ENCODE data around the gene TMEM217.

TMEM217 gene

GRCh38 chr6:37279366-37280134, 21.6 kb upstream of the TMEM217 start:
- no peak for TF ChIP-seq CTCF (IDR thresholded peaks at IDR 0.05)
- intact Hi-C loops (cut with DNase I; ENCODE audit: low total_unique reads) = no loop called here

GRCh38 chr6:37277001-37277409, 19.1 kb upstream of the TMEM217 start:
- no peak for DNase-seq
- TF ChIP-seq CTCF (IDR thresholded peaks at IDR 0.05) = no peak
- Histone ChIP-seq H3K4me3 (no peak overlapping the region), H3K27me3 (no peaks in the 10 kb centered on the region), H3K9me3 (no peaks in the 10 kb centered on the region), H3K27ac (no peak overlapping the region), H3K4me1 (peaks cover 0 to 51% (median 21%) of the 10 kb centered on the region in 4 donors), H3K36me3 (peaks cover 0 to 6% (median 0%) of the 10 kb centered on the region in 3 donors)
- intact Hi-C loops (cut with DNase I; ENCODE audit: low total_unique reads) = no loop called here

More at GRCh38 chr6:37279366-37280134, 21.6 kb upstream of the TMEM217 start:
- Histone ChIP-seq H3K4me1 (peaks cover 0 to 77% (median 41%) of the 10 kb centered on the region in 4 donors), H3K4me3 (no peak overlapping the region), H3K9me3 (no peaks in the 10 kb centered on the region), H3K27me3 (no peaks in the 10 kb centered on the region), H3K27ac (peak overlapping the region; percentile 74 to 78), H3K36me3 (peaks cover 1 to 31% (median 5%) of the 10 kb centered on the region in 3 donors)
- DNase-seq = peak; percentile 29 to 72

DNA sequence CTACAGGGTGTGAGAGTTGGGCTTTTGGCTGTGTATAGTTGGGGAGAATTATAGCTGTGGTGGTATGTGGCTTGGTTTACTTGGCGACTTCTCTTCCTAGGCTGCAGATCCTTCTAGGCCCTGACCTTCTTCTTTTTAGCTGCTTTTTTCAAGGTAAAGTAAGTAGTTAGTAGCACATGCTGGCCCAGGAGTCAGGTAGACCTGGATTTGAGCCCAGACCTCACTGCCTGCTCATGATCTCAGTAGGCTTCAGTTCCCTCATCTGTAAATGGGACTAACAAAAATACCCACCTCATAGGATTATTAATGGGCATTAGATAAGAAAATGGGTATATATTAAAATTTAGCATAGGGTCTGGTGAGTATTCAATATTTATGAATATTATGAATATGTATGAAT, 17.4 kb upstream of the TMEM217 start:
- H3K27me3 ChIP-seq = no peaks in the 10 kb centered on the region
- TF ChIP-seq CTCF (IDR thresholded peaks at IDR 0.05) = no peak
- intact Hi-C loops (cut with DNase I; ENCODE audit: low total_unique reads) = no loop called here

DNA sequence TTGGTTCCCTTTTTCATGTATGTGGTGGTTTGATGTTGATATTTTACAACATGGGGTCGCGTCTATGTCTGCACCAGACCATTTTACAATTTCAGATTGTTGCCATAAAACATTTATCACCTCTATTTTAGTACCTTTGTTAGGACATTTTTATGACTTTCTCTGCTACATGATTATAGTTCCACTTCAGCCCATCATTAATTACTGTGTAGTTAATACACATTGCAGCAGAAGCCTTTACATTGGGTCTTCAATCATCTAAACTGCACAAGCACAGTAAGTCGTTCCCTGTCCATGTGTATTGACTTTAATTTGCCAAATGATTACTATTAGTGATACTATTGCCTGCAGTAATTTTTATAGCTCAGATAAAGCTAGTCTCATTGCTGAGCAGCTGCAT, 15.7 kb upstream of the TMEM217 start:
- DNase-seq = no peak
- Histone ChIP-seq H3K4me3 (no peak overlapping the region), H3K27ac (no peak overlapping the region), H3K27me3 (no peaks in the 10 kb centered on the region), H3K9me3 (no peaks in the 10 kb centered on the region), H3K36me3 (peaks cover 0 to 21% (median 8%) of the 10 kb centered on the region in 3 donors), H3K4me1 (peaks cover 0 to 18% (median 4%) of the 10 kb centered on the region in 4 donors)
- no peak for TF ChIP-seq CTCF (IDR thresholded peaks at IDR 0.05)
- intact Hi-C loops (cut with DNase I; ENCODE audit: low total_unique reads) = no loop called here

More for the DNA sequence above, 17.4 kb upstream of the TMEM217 start:
- Histone ChIP-seq H3K9me3 (no peaks in the 10 kb centered on the region), H3K4me1 (peaks cover 0 to 35% (median 15%) of the 10 kb centered on the region in 4 donors), H3K4me3 (no peak overlapping the region), H3K36me3 (peaks cover 0 to 15% (median 0%) of the 10 kb centered on the region in 3 donors), H3K27ac (no peak overlapping the region)
- no peak for DNase-seq

DNA sequence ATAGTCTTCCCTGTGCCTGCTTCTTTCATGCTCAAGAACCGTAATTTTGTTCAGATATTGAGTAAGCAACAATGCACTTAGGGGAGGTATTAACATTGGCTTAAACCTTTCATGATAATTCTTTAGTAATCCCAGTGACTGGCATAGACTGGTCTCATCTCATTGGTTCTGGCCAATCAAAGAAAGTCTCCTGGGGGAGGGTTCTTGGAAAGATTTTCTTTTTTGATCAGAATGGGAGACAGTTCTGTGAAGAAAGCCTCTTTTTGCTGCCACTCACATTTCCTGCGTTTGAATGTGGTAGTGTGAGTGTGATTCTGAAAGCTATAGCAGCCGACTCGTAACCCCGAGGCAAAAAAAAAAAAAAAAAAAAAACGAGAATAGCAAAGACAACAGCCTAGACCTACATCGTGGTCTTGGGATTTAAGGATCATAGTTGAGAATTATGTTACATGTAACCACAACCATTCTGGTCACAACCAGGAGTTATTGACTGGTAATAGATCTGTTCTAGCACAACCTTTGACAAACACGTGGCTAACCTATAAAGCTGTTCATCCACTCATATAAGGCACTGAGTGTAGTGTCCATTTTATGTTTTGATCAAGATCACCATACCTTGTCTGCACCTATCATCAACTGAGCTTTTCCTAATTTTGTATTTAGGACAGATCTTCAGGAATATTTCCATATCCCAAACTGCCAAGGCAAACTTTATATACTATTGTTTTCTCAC, 15.1 kb upstream of the TMEM217 start:
- no peak for TF ChIP-seq CTCF (IDR thresholded peaks at IDR 0.05)
- intact Hi-C loops (cut with DNase I; ENCODE audit: low total_unique reads) = no loop called here
- no peak overlapping the region for H3K27ac ChIP-seq
- H3K9me3 ChIP-seq = no peaks in the 10 kb centered on the region
- H3K27me3 ChIP-seq = no peaks in the 10 kb centered on the region
- H3K36me3 ChIP-seq = peaks cover 0 to 21% (median 8%) of the 10 kb centered on the region in 3 donors
- no peak overlapping the region for H3K4me3 ChIP-seq
- H3K4me1 ChIP-seq = peaks cover 0 to 11% (median 3%) of the 10 kb centered on the region in 4 donors
- no peak for DNase-seq

Measured in tibial artery (tissue), 4 donors.